Ammon's horn (tissue), 1 donor: ENCODE measurements around the gene LAMC3.

Experiments used
- DNase-seq: peaks from one replicate; pipeline ENCODE4 v3.0.0-alpha.2; 2016; ENCODE audit warnings: low spot score

The LAMC3 gene

GRCh38 chr9:130979591-130980385 is 29.2 kb upstream of the LAMC3 start:
- no peak for DNase-seq

- no peak for DNase-seq
These were observed 28.4 kb upstream of the LAMC3 start for GRCh38 chr9:130980526-130980925.

GRCh38 chr9:130981002-130981755 is 27.8 kb upstream of the LAMC3 start:
- no peak for DNase-seq

- no peak for DNase-seq
These were observed 27.2 kb upstream of the LAMC3 start for GRCh38 chr9:130981756-130982137.

- DNase-seq, result no peak
These were observed 26.2 kb upstream of the LAMC3 start for GRCh38 chr9:130982636-130983358.

GRCh38 chr9:130983359-130983670 is 25.7 kb upstream of the LAMC3 start:
- DNase-seq, result no peak

GRCh38 chr9:130983970-130984369 is 25.0 kb upstream of the LAMC3 start:
- no peak for DNase-seq

GRCh38 chr9:130984521-130984920 is 24.5 kb upstream of the LAMC3 start:
- no peak for DNase-seq

- no peak for DNase-seq
These were observed 23.9 kb upstream of the LAMC3 start for GRCh38 chr9:130985029-130985428.

GRCh38 chr9:130985606-130986162 is 23.3 kb upstream of the LAMC3 start:
- no peak for DNase-seq

- DNase-seq, result no peak
These were observed 22.5 kb upstream of the LAMC3 start for GRCh38 chr9:130986356-130986965.

- no peak for DNase-seq
These were observed 21.9 kb upstream of the LAMC3 start for GRCh38 chr9:130987054-130987453.

GRCh38 chr9:130987738-130988399 is 21.1 kb upstream of the LAMC3 start:
- DNase-seq, result no peak

- no peak for DNase-seq
These were observed 20.6 kb upstream of the LAMC3 start for GRCh38 chr9:130988400-130988747.

GRCh38 chr9:130988905-130989304 is 20.1 kb upstream of the LAMC3 start:
- DNase-seq, result no peak

- DNase-seq, result no peak
These were observed 19.6 kb upstream of the LAMC3 start for GRCh38 chr9:130989391-130989790.

- no peak for DNase-seq
These were observed 19.1 kb upstream of the LAMC3 start for GRCh38 chr9:130989891-130990290.

- no peak for DNase-seq
These were observed 18.5 kb upstream of the LAMC3 start for GRCh38 chr9:130990306-130990977.

- DNase-seq, result no peak
These were observed 17.8 kb upstream of the LAMC3 start for GRCh38 chr9:130990978-130991777.
